BLaER1 treated with 17β-estradiol and CSF1 and Interleukin-3, amounts not matched to agents 10 nM and 100 nM (cell line): ENCODE data around the gene PHACTR2.

Experiments used
- H3K27ac ChIP-seq, 11 experiments: shearing (Covaris generic); formaldehyde crosslinking; 2 replicates each; pipeline ENCODE4 v1.8.1; 2022
- H3K27me3 ChIP-seq, 11 experiments: shearing (Covaris generic); formaldehyde crosslinking; 2 replicates each; pipeline ENCODE4 v1.8.1; 2022
- H3K36me3 ChIP-seq, 11 experiments: shearing (Covaris generic); formaldehyde crosslinking; 2 replicates each; pipeline ENCODE4 v1.8.1; 2022
- H3K4me1 ChIP-seq, 10 experiments: shearing (Covaris generic); formaldehyde crosslinking; 2 replicates each; pipeline ENCODE4 v1.8.1; 2022
- H3K4me2 ChIP-seq, 11 experiments: shearing (Covaris generic); formaldehyde crosslinking; 2 replicates each; pipeline ENCODE4 v1.8.1; 2022
- H3K4me3 ChIP-seq, 10 experiments: shearing (Covaris generic); formaldehyde crosslinking; 2 replicates each; pipeline ENCODE4 v1.8.1; 2022
- H3K9ac ChIP-seq, 11 experiments: shearing (Covaris generic); formaldehyde crosslinking; 2 replicates each; pipeline ENCODE4 v1.8.1; 2022
- H3K9me3 ChIP-seq, 11 experiments: shearing (Covaris generic); formaldehyde crosslinking; replicated peaks in 1 of 11; 2 replicates each; pipeline ENCODE4 v1.8.1; 2022
- H4K20me1 ChIP-seq, 11 experiments: shearing (Covaris generic); formaldehyde crosslinking; 2 replicates each; pipeline ENCODE4 v1.8.1; 2022
- Cebpa-rat ChIP-seq, 11 experiments: shearing (Covaris generic); IDR thresholded peaks; 2 replicates each; pipeline ENCODE4 v1.8.1; 2022

PHACTR2 gene

GRCh38 chr6:143674483-143675381, 3.0 kb upstream of the PHACTR2 start:
- H3K9me3 ChIP-seq = peaks cover 8 to 18% (median 11%) of the 10 kb centered on the region in 11 experiments
- peaks cover 0 to 44% (median 27%) of the 10 kb centered on the region in 11 experiments; a peak in 21 of 22 replicates for H4K20me1 ChIP-seq
- no peak overlapping the region for H3K9ac ChIP-seq
- H3K4me1 ChIP-seq = peaks cover 0 to 6% (median 0%) of the 10 kb centered on the region in 10 experiments; a peak in 2 of 20 replicates
- H3K36me3 ChIP-seq = peaks cover 0 to 4% (median 0%) of the 10 kb centered on the region in 11 experiments; a peak in 1 of 22 replicates
- no peak for TF ChIP-seq Cebpa-rat (IDR thresholded peaks at IDR 0.05)
- no peak overlapping the region for H3K4me2 ChIP-seq
- peaks cover 40 to 54% (median 47%) of the 10 kb centered on the region in 11 experiments for H3K27me3 ChIP-seq
- no peak overlapping the region for H3K27ac ChIP-seq
- no peak overlapping the region for H3K4me3 ChIP-seq

DNA sequence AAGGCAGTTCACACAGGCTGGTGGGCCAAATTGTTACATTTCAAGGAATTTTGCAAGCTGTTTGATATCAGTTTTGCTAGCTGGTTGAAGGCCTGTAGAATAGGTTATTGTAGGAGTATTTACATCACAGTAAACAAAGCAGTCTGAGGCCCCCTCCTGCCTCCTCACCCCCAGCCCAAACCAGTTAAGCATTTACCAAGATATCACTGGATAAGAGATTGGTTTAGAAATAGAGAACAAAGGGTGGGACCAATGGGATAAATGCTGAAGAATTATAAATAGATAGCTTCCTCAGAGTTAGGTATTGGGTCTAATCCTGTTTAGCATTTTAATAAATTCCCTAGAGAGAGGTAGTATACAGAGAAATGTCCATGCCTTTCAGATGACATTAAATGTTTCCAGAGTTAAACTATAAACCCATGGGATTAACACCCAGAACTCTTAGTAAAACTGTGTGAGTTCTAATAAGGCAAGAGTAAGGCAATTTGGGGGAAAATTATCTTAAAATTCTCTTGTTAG, 2.3 kb upstream of the PHACTR2 start:
- Histone ChIP-seq H3K4me1 (peaks cover 0 to 6% (median 0%) of the 10 kb centered on the region in 10 experiments; a peak in 2 of 20 replicates), H3K27me3 (peaks cover 47 to 61% (median 54%) of the 10 kb centered on the region in 11 experiments), H4K20me1 (peaks cover 0 to 50% (median 27%) of the 10 kb centered on the region in 11 experiments; a peak in 21 of 22 replicates), H3K4me2 (no peak overlapping the region), H3K27ac (no peak overlapping the region), H3K9ac (no peak overlapping the region), H3K9me3 (peaks cover 8 to 18% (median 11%) of the 10 kb centered on the region in 11 experiments), H3K4me3 (no peak overlapping the region), H3K36me3 (peaks cover 0 to 4% (median 0%) of the 10 kb centered on the region in 11 experiments; a peak in 1 of 22 replicates)
- TF ChIP-seq Cebpa-rat (IDR thresholded peaks at IDR 0.05) = no peak

GRCh38 chr6:143675946-143676345, 1.8 kb upstream of the PHACTR2 start:
- H3K9ac ChIP-seq = no peak overlapping the region
- no peak for TF ChIP-seq Cebpa-rat (IDR thresholded peaks at IDR 0.05)
- peaks cover 0 to 6% (median 0%) of the 10 kb centered on the region in 10 experiments; a peak in 2 of 20 replicates for H3K4me1 ChIP-seq
- H3K4me3 ChIP-seq = no peak overlapping the region
- no peak overlapping the region for H3K27ac ChIP-seq
- peaks cover 50 to 66% (median 59%) of the 10 kb centered on the region in 11 experiments for H3K27me3 ChIP-seq
- H3K36me3 ChIP-seq = peaks cover 0 to 4% (median 0%) of the 10 kb centered on the region in 11 experiments; a peak in 1 of 22 replicates
- peaks cover 8 to 18% (median 11%) of the 10 kb centered on the region in 11 experiments for H3K9me3 ChIP-seq
- H4K20me1 ChIP-seq = peaks cover 0 to 54% (median 27%) of the 10 kb centered on the region in 11 experiments; a peak in 21 of 22 replicates
- no peak overlapping the region for H3K4me2 ChIP-seq

- H3K4me2 ChIP-seq = no peak overlapping the region
- no peak overlapping the region for H3K4me3 ChIP-seq
- H4K20me1 ChIP-seq = peaks cover 0 to 54% (median 27%) of the 10 kb centered on the region in 11 experiments; a peak in 21 of 22 replicates
- H3K36me3 ChIP-seq = peaks cover 0 to 4% (median 0%) of the 10 kb centered on the region in 11 experiments; a peak in 1 of 22 replicates
- H3K4me1 ChIP-seq = peaks cover 0 to 6% (median 0%) of the 10 kb centered on the region in 10 experiments; a peak in 2 of 20 replicates
- H3K27ac ChIP-seq = no peak overlapping the region
- peaks cover 8 to 22% (median 13%) of the 10 kb centered on the region in 11 experiments for H3K9me3 ChIP-seq
- no peak overlapping the region for H3K9ac ChIP-seq
- H3K27me3 ChIP-seq = peaks cover 50 to 70% (median 60%) of the 10 kb centered on the region in 11 experiments
- no peak for TF ChIP-seq Cebpa-rat (IDR thresholded peaks at IDR 0.05)
Measured at GRCh38 chr6:143676437-143677045, 1.2 kb upstream of the PHACTR2 start.

- no peak overlapping the region for H3K9ac ChIP-seq
- H3K27ac ChIP-seq = no peak overlapping the region
- peak overlapping the region in 2 of 10 experiments; percentile 57 to 62; a peak in 2 of 20 replicates for H3K4me3 ChIP-seq
- peaks cover 17 to 31% (median 23%) of the 10 kb centered on the region in 11 experiments for H3K9me3 ChIP-seq
- H3K27me3 ChIP-seq = peaks cover 50 to 70% (median 60%) of the 10 kb centered on the region in 11 experiments
- peak overlapping the region in 1 of 11 experiments; percentile 85; a peak in 1 of 22 replicates for H3K4me2 ChIP-seq
- TF ChIP-seq Cebpa-rat (IDR thresholded peaks at IDR 0.05) = no peak
- H4K20me1 ChIP-seq = peaks cover 0 to 54% (median 27%) of the 10 kb centered on the region in 11 experiments; a peak in 21 of 22 replicates
- peaks cover 0 to 9% (median 0%) of the 10 kb centered on the region in 11 experiments; a peak in 1 of 22 replicates for H3K36me3 ChIP-seq
- H3K4me1 ChIP-seq = peaks cover 0 to 6% (median 0%) of the 10 kb centered on the region in 10 experiments; a peak in 2 of 20 replicates
Measured at GRCh38 chr6:143677577-143677890, 231 bp upstream of the PHACTR2 start.

GRCh38 chr6:143679041-143679440, 1.3 kb downstream of the PHACTR2 start:
- peaks cover 28 to 42% (median 35%) of the 10 kb centered on the region in 11 experiments for H3K9me3 ChIP-seq
- no peak for TF ChIP-seq Cebpa-rat (IDR thresholded peaks at IDR 0.05)
- H3K4me1 ChIP-seq = peaks cover 0 to 6% (median 0%) of the 10 kb centered on the region in 10 experiments; a peak in 2 of 20 replicates
- peaks cover 50 to 70% (median 60%) of the 10 kb centered on the region in 11 experiments for H3K27me3 ChIP-seq
- H3K9ac ChIP-seq = no peak overlapping the region
- H3K36me3 ChIP-seq = peaks cover 0 to 9% (median 0%) of the 10 kb centered on the region in 11 experiments; a peak in 1 of 22 replicates
- H3K4me2 ChIP-seq = peak overlapping the region in 2 of 11 experiments; percentile 66 to 67; a peak in 3 of 22 replicates
- no peak overlapping the region for H3K27ac ChIP-seq
- H4K20me1 ChIP-seq = peaks cover 0 to 51% (median 27%) of the 10 kb centered on the region in 11 experiments; a peak in 21 of 22 replicates
- H3K4me3 ChIP-seq = peak overlapping the region in 2 of 10 experiments; percentile 57 to 62; a peak in 4 of 20 replicates

DNA sequence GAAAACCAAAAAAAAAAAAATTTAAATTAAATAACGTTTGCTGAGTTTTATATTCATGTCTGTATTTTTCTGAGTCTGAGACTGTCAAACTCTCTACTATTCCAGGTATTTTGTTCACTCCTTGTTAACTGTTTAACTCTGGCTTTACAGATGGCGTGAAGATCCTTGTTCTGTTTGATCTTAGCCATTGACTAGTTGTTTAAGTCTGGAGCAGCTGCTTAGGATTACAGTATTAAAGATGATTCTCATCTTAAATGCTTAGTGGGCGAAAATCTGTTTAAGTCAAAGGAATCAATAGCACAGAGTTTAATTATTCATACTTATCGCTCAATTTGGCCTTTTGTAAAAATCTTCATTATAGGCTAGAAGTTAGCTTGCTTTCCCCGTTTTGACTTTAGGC, 2.4 kb downstream of the PHACTR2 start:
- H3K9me3 ChIP-seq = peaks cover 28 to 42% (median 35%) of the 10 kb centered on the region in 11 experiments
- H4K20me1 ChIP-seq = peaks cover 0 to 50% (median 21%) of the 10 kb centered on the region in 11 experiments; a peak in 21 of 22 replicates
- peaks cover 0 to 9% (median 0%) of the 10 kb centered on the region in 11 experiments; a peak in 1 of 22 replicates for H3K36me3 ChIP-seq
- no peak overlapping the region for H3K27ac ChIP-seq
- no peak for TF ChIP-seq Cebpa-rat (IDR thresholded peaks at IDR 0.05)
- no peak overlapping the region for H3K4me2 ChIP-seq
- H3K27me3 ChIP-seq = peaks cover 50 to 62% (median 55%) of the 10 kb centered on the region in 11 experiments
- no peak overlapping the region for H3K4me3 ChIP-seq
- H3K4me1 ChIP-seq = peaks cover 0 to 6% (median 0%) of the 10 kb centered on the region in 10 experiments; a peak in 2 of 20 replicates
- no peak overlapping the region for H3K9ac ChIP-seq

- Histone ChIP-seq H3K4me2 (no peak overlapping the region), H3K9me3 (peaks cover 27 to 42% (median 35%) of the 10 kb centered on the region in 11 experiments), H3K4me1 (peaks cover 0 to 11% (median 2%) of the 10 kb centered on the region in 10 experiments; a peak in 4 of 20 replicates), H3K27me3 (peaks cover 26 to 35% (median 30%) of the 10 kb centered on the region in 11 experiments), H3K36me3 (peaks cover 0 to 9% (median 0%) of the 10 kb centered on the region in 11 experiments; a peak in 1 of 22 replicates), H4K20me1 (peaks cover 0 to 29% (median 15%) of the 10 kb centered on the region in 11 experiments; a peak in 19 of 22 replicates), H3K9ac (no peak overlapping the region), H3K4me3 (no peak overlapping the region), H3K27ac (no peak overlapping the region)
- TF ChIP-seq Cebpa-rat (IDR thresholded peaks at IDR 0.05) = no peak
Measured at GRCh38 chr6:143682805-143683204, 5.0 kb downstream of the PHACTR2 start.
